ENCODE data around the gene KCTD19.

Gene KCTD19

DNA sequence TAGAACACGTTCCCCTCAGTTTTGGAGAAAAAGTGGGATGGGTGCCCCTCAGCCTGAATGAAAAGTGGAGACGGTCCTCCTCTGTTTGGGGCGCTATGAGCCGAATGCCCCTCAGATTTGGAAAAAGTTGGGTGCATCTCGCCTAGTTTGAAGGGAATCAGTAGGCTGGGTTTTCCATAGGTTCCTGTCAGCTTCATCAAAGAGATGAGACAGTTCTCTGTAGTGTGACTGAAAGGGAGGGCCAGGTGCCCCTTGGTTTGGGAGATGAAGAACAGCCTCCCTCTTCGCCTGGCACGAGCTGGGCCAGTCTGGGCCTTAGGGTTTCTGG, 78.5 kb downstream of the KCTD19 start:
- no peak for ATAC-seq
- TF ChIP-seq, protein P1, sequence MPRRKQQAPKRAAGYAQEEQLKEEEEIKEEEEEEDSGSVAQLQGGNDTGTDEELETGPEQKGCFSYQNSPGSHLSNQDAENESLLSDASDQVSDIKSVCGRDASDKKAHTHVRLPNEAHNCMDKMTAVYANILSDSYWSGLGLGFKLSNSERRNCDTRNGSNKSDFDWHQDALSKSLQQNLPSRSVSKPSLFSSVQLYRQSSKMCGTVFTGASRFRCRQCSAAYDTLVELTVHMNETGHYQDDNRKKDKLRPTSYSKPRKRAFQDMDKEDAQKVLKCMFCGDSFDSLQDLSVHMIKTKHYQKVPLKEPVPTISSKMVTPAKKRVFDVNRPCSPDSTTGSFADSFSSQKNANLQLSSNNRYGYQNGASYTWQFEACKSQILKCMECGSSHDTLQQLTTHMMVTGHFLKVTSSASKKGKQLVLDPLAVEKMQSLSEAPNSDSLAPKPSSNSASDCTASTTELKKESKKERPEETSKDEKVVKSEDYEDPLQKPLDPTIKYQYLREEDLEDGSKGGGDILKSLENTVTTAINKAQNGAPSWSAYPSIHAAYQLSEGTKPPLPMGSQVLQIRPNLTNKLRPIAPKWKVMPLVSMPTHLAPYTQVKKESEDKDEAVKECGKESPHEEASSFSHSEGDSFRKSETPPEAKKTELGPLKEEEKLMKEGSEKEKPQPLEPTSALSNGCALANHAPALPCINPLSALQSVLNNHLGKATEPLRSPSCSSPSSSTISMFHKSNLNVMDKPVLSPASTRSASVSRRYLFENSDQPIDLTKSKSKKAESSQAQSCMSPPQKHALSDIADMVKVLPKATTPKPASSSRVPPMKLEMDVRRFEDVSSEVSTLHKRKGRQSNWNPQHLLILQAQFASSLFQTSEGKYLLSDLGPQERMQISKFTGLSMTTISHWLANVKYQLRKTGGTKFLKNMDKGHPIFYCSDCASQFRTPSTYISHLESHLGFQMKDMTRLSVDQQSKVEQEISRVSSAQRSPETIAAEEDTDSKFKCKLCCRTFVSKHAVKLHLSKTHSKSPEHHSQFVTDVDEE (CRISPR knock-in tag; IDR thresholded peaks at IDR 0.05) = no peak
- TF ChIP-seq ZNF565 (CRISPR knock-in tag; conservative IDR thresholded peaks at IDR 0.05; ENCODE audit: low read depth) (no peak), ESRRG (CRISPR knock-in tag; IDR thresholded peaks at IDR 0.05) (no peak), BACH2 (CRISPR knock-in tag; IDR thresholded peaks at IDR 0.05; ENCODE audit: borderline replicate concordance) (no peak), PPARA (CRISPR knock-in tag; IDR thresholded peaks at IDR 0.05; ENCODE audit: borderline replicate concordance) (no peak), TCF4 (CRISPR knock-in tag; IDR thresholded peaks at IDR 0.05; ENCODE audit: borderline replicate concordance) (no peak), ZFP3 (CRISPR knock-in tag; IDR thresholded peaks at IDR 0.05) (no peak), TOX (CRISPR knock-in tag; IDR thresholded peaks at IDR 0.05; ENCODE audit: borderline replicate concordance) (no peak), ZC3H10 (CRISPR knock-in tag; IDR thresholded peaks at IDR 0.05) (no peak), ZNF70 (CRISPR knock-in tag; IDR thresholded peaks at IDR 0.05) (no peak), ISL1 (CRISPR knock-in tag; IDR thresholded peaks at IDR 0.05) (no peak), OSR1 (CRISPR knock-in tag; IDR thresholded peaks at IDR 0.05) (no peak), RARB (CRISPR knock-in tag; IDR thresholded peaks at IDR 0.05) (no peak), GLIS3 (CRISPR knock-in tag; IDR thresholded peaks at IDR 0.05) (no peak)
- TF ChIP-seq, protein P2, sequence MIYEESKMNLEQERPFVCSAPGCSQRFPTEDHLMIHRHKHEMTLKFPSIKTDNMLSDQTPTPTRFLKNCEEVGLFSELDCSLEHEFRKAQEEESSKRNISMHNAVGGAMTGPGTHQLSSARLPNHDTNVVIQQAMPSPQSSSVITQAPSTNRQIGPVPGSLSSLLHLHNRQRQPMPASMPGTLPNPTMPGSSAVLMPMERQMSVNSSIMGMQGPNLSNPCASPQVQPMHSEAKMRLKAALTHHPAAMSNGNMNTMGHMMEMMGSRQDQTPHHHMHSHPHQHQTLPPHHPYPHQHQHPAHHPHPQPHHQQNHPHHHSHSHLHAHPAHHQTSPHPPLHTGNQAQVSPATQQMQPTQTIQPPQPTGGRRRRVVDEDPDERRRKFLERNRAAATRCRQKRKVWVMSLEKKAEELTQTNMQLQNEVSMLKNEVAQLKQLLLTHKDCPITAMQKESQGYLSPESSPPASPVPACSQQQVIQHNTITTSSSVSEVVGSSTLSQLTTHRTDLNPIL (CRISPR knock-in tag; IDR thresholded peaks at IDR 0.05; ENCODE audit: low read depth) = no peak
- TF ChIP-seq, protein P3, sequence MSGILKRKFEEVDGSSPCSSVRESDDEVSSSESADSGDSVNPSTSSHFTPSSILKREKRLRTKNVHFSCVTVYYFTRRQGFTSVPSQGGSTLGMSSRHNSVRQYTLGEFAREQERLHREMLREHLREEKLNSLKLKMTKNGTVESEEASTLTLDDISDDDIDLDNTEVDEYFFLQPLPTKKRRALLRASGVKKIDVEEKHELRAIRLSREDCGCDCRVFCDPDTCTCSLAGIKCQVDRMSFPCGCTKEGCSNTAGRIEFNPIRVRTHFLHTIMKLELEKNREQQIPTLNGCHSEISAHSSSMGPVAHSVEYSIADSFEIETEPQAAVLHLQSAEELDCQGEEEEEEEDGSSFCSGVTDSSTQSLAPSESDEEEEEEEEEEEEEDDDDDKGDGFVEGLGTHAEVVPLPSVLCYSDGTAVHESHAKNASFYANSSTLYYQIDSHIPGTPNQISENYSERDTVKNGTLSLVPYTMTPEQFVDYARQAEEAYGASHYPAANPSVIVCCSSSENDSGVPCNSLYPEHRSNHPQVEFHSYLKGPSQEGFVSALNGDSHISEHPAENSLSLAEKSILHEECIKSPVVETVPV (CRISPR knock-in tag; IDR thresholded peaks at IDR 0.05) = no peak
- TF ChIP-seq, protein P4, sequence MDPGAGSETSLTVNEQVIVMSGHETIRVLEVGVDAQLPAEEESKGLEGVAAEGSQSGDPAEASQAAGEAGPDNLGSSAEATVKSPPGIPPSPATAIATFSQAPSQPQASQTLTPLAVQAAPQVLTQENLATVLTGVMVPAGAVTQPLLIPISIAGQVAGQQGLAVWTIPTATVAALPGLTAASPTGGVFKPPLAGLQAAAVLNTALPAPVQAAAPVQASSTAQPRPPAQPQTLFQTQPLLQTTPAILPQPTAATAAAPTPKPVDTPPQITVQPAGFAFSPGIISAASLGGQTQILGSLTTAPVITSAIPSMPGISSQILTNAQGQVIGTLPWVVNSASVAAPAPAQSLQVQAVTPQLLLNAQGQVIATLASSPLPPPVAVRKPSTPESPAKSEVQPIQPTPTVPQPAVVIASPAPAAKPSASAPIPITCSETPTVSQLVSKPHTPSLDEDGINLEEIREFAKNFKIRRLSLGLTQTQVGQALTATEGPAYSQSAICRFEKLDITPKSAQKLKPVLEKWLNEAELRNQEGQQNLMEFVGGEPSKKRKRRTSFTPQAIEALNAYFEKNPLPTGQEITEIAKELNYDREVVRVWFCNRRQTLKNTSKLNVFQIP (CRISPR knock-in tag; IDR thresholded peaks at IDR 0.05; ENCODE audit: borderline replicate concordance, low read depth) = no peak

DNA sequence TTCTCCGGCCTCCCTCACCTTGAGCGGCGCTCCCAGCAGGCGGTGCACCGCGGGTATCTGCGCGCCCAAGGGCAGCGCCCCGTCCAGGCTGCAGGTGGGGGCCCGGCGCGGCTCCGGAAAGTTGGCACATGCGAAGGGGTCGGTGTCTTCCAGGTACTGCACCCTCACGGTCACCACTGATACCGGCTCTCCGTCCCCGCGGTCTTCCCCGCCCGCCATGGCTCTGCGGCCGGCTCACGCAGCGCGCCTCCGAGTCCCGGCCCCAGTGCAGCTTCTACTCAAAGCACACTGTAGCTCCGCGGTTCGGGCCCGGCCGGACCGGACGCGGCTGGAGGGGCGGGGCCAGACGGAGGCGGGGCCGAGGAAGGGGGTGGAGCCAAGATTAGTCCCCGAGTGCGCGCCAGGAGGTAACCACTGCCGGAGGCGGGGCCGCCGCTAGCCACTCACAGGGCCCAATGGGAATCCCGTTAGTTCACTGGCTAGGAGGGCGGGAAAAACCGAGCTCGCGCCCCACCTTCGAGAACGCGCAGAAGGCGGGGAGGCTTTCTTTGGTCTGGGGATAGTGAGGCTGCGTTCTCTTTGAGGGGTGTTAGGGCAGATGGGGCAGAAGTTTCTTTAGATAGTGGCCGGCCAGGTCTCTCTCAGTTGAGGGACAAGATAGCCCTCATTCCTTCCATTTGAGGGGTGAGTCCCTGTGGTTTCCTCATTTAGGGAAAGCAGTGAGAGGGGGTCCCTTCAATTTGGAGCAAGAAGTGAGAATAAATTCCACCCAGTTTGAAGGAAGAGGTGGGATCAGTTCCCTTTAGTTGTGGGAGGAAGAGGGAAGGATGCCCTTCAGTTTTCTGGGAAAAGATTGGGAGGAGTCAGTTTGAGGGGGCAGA, 79.1 kb downstream of the KCTD19 start, which contains the start of gene FHOD1:
FHOD1 (minus strand) TSS at position 290 of the 881 bp plus-strand sequence; CDS start at position 219, 71 bp downstream.
- ATAC-seq = peak; percentile 74
- TF ChIP-seq TCF4 (CRISPR knock-in tag; IDR thresholded peaks at IDR 0.05; ENCODE audit: borderline replicate concordance) (no peak), BACH2 (CRISPR knock-in tag; IDR thresholded peaks at IDR 0.05; ENCODE audit: borderline replicate concordance) (no peak), ZNF565 (CRISPR knock-in tag; conservative IDR thresholded peaks at IDR 0.05; ENCODE audit: low read depth) (no peak), GLIS3 (CRISPR knock-in tag; IDR thresholded peaks at IDR 0.05) (no peak), RARB (CRISPR knock-in tag; IDR thresholded peaks at IDR 0.05) (no peak)
- TF ChIP-seq, protein P2 (CRISPR knock-in tag; IDR thresholded peaks at IDR 0.05; ENCODE audit: low read depth) = no peak
- TF ChIP-seq, protein P1 (CRISPR knock-in tag; IDR thresholded peaks at IDR 0.05) = no peak

All from SK-N-SH treated with all-trans-retinoic acid at 6 μM for 48 hours (cell line).